GM19467 (cell line): ENCODE data around the gene GOLGA8R.
"Not testable (repeated sequence)": the region's sequence is repeated elsewhere in the genome, so short reads cannot be mapped to it uniquely, and the experiment has no call there.

Experiments used
- ATAC-seq: cut with Tn5 transposase; IDR thresholded peaks from one replicate; pipeline ENCODE4 v1.9.1; 2021; ENCODE audit warnings: mild to moderate bottlenecking, moderate library complexity; ENCODE audit not compliant: unreplicated experiment

GOLGA8R gene

DNA sequence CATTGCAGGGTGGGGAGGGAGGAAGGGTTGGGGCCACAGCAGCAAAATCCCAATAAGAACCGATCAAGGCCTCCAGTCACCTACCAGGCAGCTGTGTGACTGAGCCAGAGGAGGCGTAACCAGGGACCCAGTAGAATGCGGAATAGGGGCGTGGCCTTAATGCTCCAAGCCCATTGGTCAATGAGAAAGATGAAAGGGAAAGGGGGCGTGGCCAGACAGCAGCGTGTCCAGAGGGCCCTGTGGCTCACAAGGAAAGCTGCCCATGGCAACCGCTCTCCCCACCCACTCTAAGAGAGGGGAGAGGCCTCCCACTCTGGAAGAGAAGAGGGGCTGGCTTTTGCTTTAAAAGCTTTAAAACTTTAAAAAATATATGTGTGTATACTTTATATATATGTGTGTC is at the start of gene GOLGA8R:
Gene GOLGA8R, minus strand, starts transcription at position 101 of the 400 bp plus-strand sequence. Its CDS starts 98 bp downstream, at position 3.
- ATAC-seq = not testable (repeated sequence)

- not testable (repeated sequence) for ATAC-seq
These were observed 49.8 kb upstream of the GOLGA8R start for GRCh38 chr15:30463849-30464248.

- ATAC-seq = not testable (repeated sequence)
These were observed 48.1 kb upstream of the GOLGA8R start for GRCh38 chr15:30462176-30462575.

DNA sequence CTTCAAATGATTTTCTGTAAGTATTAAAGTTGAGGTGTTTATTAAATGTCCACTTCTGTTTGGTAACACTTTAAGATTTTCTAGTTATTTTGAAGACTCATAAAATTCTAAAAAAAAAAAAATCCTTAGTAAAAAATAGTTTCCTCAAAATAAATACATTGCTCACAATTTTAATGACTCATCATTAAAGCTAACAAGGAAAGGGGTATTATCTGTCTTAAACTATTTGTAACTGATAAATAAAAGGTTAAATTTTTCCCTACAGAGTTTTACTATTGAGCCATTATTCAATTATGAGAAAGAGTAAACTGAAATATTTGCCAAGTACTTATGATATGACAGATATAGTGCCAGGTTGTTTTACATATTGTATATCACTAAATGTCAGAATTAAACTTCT is 38.6 kb upstream of the GOLGA8R start:
- not testable (repeated sequence) for ATAC-seq

DNA sequence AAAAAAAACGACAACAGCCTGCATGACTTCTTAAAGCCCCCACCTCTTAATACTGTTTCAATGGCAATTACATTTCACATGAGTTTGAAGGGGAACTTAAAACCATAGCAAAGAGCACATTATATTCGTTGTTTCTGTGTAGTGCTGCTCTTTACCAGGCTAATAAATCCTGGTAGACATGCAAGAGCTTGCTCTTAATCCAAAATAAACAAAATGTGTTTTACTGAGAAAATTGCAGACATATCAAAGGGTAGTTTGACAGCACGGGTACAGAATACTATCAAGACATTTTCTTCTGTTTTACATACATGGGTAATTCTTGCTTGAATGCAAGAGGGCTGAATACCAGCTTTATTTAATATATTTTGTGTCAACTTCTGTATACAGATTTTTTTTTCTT is 24.3 kb upstream of the GOLGA8R start:
- ATAC-seq = not testable (repeated sequence)

DNA sequence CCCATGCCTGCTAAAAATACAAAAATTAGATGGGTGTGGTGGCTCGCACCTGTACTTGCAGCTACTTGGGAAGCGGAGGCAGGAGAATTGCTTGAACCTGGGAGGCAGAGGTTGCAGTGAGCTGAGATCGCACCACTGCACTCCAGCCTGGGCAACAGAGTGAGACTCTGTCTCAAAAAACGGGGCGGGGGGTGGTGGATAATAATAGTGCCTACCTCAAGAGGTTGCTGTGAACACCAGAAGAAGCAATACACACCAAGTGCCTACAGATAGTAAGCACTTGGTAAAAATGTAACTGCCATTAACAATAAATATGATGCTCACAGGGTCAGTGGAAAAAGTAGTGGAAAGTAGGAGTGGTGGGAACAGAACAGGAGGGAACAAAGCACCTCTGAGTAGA is 21.8 kb upstream of the GOLGA8R start:
- not testable (repeated sequence) for ATAC-seq

DNA sequence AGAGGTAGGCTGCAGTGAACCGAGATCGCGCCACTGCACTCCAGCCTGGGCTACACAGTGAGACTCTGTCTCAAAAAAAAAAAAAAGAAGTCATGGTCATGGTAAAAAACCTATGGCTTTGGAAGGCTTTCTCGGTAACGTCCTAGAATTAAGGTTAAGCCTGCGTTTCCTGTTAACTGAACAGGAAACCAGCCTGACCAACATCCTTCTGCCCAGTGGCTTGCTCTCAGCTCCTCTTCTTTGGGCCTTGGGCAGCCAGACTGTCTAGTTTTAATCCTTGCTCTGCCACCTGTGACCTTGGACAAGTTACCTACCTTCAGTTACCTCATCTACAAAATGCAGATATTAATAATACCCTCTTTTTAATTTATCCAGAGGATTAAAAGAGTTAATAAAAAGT is 6.7 kb upstream of the GOLGA8R start:
- not testable (repeated sequence) for ATAC-seq

GRCh38 chr15:30407636-30408035 is 6.4 kb downstream of the GOLGA8R start:
- not testable (repeated sequence) for ATAC-seq

- not testable (repeated sequence) for ATAC-seq
These were observed 15.1 kb downstream of the GOLGA8R start for GRCh38 chr15:30398988-30399387.

DNA sequence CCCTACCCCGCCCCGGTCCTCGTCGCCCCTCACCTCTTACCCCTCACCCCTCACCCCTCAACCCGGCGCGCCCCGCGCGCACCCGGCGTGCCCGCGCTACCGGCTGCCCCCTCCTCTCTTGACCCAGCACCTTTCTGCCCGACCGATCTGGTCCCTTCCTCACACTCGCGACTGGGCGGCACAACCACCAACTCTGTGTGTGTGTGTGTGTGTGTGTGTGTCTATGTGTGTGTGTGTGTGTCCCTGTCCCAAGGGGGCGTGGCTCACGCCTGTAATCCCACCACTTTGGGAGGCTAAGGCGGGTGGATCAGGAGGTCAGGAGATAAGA is 20.4 kb downstream of the GOLGA8R start:
- ATAC-seq = not testable (repeated sequence)

DNA sequence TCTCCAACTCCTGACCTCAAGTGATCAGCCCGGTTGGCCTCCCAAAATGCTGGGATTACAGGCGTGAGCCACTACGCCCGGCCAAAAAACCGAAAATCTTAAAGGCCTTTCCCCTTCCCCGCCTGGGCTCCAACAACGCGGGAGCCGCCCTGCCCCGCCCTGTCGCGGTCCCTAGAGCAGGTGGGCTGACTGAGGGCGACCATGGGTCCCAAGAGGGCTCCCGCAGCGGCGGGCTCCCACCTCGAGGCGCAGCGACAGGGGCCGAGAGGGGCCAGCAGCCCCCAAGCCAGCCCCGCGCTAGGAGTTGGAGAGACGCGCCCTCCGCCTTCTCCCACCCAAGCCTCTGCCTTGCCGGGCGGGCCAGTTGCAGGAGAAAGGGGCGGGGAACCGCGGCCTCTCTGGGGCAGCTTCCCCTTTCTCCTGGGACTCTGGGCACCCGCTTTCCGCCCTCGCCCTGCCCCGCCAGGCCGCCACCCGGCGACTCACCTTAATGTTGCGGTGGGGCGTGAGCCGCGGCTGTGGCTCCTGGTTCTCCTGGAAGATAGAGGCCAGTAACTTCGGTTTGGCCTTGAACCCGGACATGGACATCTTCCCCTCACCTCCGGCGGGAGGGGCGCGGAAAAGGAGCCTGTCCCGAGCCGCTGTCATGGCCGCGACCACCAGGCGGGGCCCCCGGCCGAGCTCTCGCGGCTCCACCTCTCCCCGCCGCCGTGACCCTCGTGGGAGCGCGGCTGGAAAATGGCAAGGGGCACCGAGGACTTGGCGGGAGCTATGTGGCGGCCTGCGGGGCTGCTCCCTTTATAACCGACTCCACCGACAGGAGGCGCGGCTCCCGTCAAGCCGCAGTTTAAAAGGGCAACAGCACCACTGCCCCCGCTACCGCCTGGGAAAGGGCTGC is 21.0 kb downstream of the GOLGA8R start, which contains the start of gene CHRFAM7A:
Gene CHRFAM7A, minus strand, starts transcription at position 775 of the 898 bp plus-strand sequence. CDS start 10,189 bp downstream, outside the sequence.
- not testable (repeated sequence) for ATAC-seq

DNA sequence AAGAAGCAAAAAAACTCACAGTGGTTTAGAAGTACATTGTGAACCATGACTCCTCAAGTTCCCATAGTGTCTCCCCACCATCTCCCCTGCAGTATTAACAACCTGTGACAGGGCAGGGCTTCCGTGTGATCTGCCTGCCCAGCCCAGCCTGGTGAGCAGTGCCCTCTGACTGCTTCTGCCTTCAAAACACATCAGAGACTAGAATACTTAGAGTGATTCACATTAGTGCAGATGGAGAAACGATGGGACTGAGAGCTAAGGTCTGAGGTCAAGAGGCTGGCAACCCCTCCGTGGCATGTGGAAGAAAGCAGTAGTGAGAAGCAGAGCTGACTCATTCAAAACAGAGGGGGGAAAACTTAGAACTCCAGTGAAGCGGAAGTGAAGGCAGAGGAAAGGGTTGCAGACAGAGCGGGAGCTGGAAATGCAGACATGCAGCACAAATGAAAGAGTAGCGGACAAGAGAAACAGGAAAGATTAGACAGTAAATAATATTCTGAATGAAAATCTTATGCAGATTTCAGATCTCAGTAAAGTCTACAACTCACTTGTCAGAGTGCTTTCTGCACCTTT is 27.7 kb downstream of the GOLGA8R start:
- ATAC-seq = not testable (repeated sequence)

DNA sequence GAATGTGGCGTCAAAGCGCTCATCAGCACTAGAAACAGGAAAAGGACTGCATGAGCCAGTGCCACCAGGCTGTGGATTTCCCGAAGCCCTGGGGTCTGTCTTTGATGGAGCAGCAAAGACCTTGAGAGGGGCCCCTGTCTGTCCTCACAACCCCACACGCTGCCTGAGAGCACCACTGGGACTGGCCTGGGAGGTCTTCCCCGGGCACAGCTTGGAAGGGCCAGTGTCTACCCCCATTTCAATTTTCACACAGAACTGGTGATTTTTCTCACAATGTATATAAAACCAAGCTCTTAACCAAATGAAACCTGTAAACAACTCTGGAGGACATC is 37.0 kb downstream of the GOLGA8R start:
- ATAC-seq = not testable (repeated sequence)

- ATAC-seq = not testable (repeated sequence)
These were observed 37.5 kb downstream of the GOLGA8R start for GRCh38 chr15:30376375-30377081.

GRCh38 chr15:30375872-30376271 is 38.2 kb downstream of the GOLGA8R start:
- not testable (repeated sequence) for ATAC-seq

- ATAC-seq = not testable (repeated sequence)
These were observed 39.2 kb downstream of the GOLGA8R start for GRCh38 chr15:30374862-30375261.

- not testable (repeated sequence) for ATAC-seq
These were observed 45.8 kb downstream of the GOLGA8R start for GRCh38 chr15:30368271-30368670.

GRCh38 chr15:30367246-30367645 is 46.8 kb downstream of the GOLGA8R start:
- not testable (repeated sequence) for ATAC-seq

GRCh38 chr15:30361404-30361803 is 52.7 kb downstream of the GOLGA8R start:
- not testable (repeated sequence) for ATAC-seq

GRCh38 chr15:30360990-30361389 is 53.1 kb downstream of the GOLGA8R start:
- ATAC-seq = not testable (repeated sequence)

- not testable (repeated sequence) for ATAC-seq
These were observed 59.0 kb downstream of the GOLGA8R start for GRCh38 chr15:30355043-30355442.
